Renal cortical epithelial cell (primary cell): ENCODE measurements around the gene DIDO1. TPM values are rescaled to one million over a fixed set of nuclear protein-coding genes. Genes with fewer than 3 reads are reported as not detected.

Source experiments
- DNase-seq: peaks from one replicate; pipeline ENCODE4 v3.0.0-alpha.2; 2011; ENCODE audit warnings: low read depth
- total RNA-seq: library from RNA; depleted of rRNA; stranded (reverse); fragments of >200 nt; gene quantifications from 2 replicates; pipeline ENCODE4 v1.2.3, GENCODE V29; 2014

The DIDO1 gene
- total RNA-seq, 1 donor from 2014 or later, result 58.1 TPM

GRCh38 chr20:62910777-62911497 lies 15.4 kb downstream of the DIDO1 start:
- no peak for DNase-seq

GRCh38 chr20:62910217-62910766 lies 16.0 kb downstream of the DIDO1 start:
- no peak for DNase-seq

- DNase-seq, result no peak
Observed at GRCh38 chr20:62908971-62909791, 17.1 kb downstream of the DIDO1 start.

GRCh38 chr20:62907384-62908317 lies 18.7 kb downstream of the DIDO1 start:
- no peak for DNase-seq

GRCh38 chr20:62906647-62907375 lies 19.5 kb downstream of the DIDO1 start:
- DNase-seq, result no peak

GRCh38 chr20:62906209-62906608 lies 20.1 kb downstream of the DIDO1 start:
- no peak for DNase-seq

- no peak for DNase-seq
Observed at GRCh38 chr20:62905536-62906117, 20.7 kb downstream of the DIDO1 start.

GRCh38 chr20:62902926-62903615 lies 23.2 kb downstream of the DIDO1 start:
- DNase-seq, result no peak

- DNase-seq, result no peak
Observed at GRCh38 chr20:62901891-62902290, 24.4 kb downstream of the DIDO1 start.

GRCh38 chr20:62900692-62901584 lies 25.4 kb downstream of the DIDO1 start:
- DNase-seq, result peak; percentile 55

GRCh38 chr20:62900052-62900691 lies 26.1 kb downstream of the DIDO1 start:
- DNase-seq, result peak; percentile 41

- DNase-seq, result no peak
Observed at GRCh38 chr20:62899633-62900051, 26.7 kb downstream of the DIDO1 start.

GRCh38 chr20:62898970-62899632 lies 27.2 kb downstream of the DIDO1 start:
- DNase-seq, result no peak

- DNase-seq, result no peak
Observed at GRCh38 chr20:62898093-62898964, 28.0 kb downstream of the DIDO1 start.

- no peak for DNase-seq
Observed at GRCh38 chr20:62897666-62898065, 28.6 kb downstream of the DIDO1 start.

- no peak for DNase-seq
Observed at GRCh38 chr20:62896526-62896925, 29.8 kb downstream of the DIDO1 start.

- no peak for DNase-seq
Observed at GRCh38 chr20:62895539-62895938, 30.8 kb downstream of the DIDO1 start.
